Cardiac fibroblast (primary cell): ENCODE measurements around the gene SLC15A5.

Source experiments
- DNase-seq, 2 donors: peaks; one replicate each; pipeline versions ENCODE4 v3.0.0 to v3.0.0-alpha.2; 2010; ENCODE audit warnings: low read depth in 2 of 2
- H3K4me3 ChIP-seq, 2 donors: replicated peaks in 1 of 2; 1 replicate in 1 of 2; 2 replicates in 1 of 2; pipeline ENCODE4 v1.5.1; 2011; ENCODE audit warnings: low read depth in 2 of 2, low read length in 2 of 2, mild to moderate bottlenecking in 2 of 2, moderate library complexity in 1 of 2
- CTCF ChIP-seq: IDR thresholded peaks from one replicate; pipeline ENCODE4 v1.5.1; 2011; ENCODE audit warnings: low read depth, mild to moderate bottlenecking, low read length, inconsistent platforms

The SLC15A5 gene

GRCh38 chr12:16211731-16212130 lies 65.8 kb downstream of the SLC15A5 start:
- TF ChIP-seq CTCF, result no peak
- no peak for DNase-seq
- no peak overlapping the region for H3K4me3 ChIP-seq

- no peak for DNase-seq
- no peak overlapping the region for H3K4me3 ChIP-seq
- no peak for TF ChIP-seq CTCF
Observed at GRCh38 chr12:16198884-16199283, 78.6 kb downstream of the SLC15A5 start.

- TF ChIP-seq CTCF, result no peak
- H3K4me3 ChIP-seq, result no peak overlapping the region
- no peak for DNase-seq
Observed at GRCh38 chr12:16197600-16197999, 79.9 kb downstream of the SLC15A5 start.

GRCh38 chr12:16189849-16190248 lies 87.6 kb downstream of the SLC15A5 start:
- peak; percentile 34 for TF ChIP-seq CTCF
- no peak overlapping the region for H3K4me3 ChIP-seq
- peak in 1 of 2 donors; percentile 60 for DNase-seq

- no peak for TF ChIP-seq CTCF
- DNase-seq, result no peak
- H3K4me3 ChIP-seq, result no peak overlapping the region
Observed at GRCh38 chr12:16187660-16188059, 89.8 kb downstream of the SLC15A5 start.

- DNase-seq, result no peak
- no peak overlapping the region for H3K4me3 ChIP-seq
Observed at GRCh38 chr12:16184681-16185080, 92.8 kb downstream of the SLC15A5 start.

More at GRCh38 chr12:16184681-16185080, 92.8 kb downstream of the SLC15A5 start:
- no peak for TF ChIP-seq CTCF
